ENCODE results near the gene ZNF507.

The ZNF507 gene

DNA sequence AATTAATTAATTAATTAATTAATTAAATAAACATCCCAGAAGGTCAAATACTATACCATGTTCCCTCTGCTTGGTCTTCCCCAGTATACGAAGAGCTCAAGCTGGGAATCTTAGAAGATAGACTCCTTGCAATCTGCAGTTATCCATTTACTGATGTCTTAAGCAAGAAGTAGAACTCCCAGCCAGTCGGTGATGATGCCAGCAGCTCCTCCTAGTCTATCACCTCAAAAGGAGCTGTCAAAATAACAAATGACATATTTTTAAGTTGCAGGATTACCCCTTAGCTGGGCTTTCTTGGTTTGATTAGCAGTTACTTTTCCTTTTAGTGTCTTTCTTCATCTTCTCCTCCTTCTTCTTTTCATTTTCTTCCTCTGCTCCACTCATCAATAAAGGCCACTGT is 6.0 kb upstream of the ZNF507 start:
- no peak for DNase-seq (ENCODE audit: extremely low read depth in 1 of 2, low read depth in 1 of 2)

DNA sequence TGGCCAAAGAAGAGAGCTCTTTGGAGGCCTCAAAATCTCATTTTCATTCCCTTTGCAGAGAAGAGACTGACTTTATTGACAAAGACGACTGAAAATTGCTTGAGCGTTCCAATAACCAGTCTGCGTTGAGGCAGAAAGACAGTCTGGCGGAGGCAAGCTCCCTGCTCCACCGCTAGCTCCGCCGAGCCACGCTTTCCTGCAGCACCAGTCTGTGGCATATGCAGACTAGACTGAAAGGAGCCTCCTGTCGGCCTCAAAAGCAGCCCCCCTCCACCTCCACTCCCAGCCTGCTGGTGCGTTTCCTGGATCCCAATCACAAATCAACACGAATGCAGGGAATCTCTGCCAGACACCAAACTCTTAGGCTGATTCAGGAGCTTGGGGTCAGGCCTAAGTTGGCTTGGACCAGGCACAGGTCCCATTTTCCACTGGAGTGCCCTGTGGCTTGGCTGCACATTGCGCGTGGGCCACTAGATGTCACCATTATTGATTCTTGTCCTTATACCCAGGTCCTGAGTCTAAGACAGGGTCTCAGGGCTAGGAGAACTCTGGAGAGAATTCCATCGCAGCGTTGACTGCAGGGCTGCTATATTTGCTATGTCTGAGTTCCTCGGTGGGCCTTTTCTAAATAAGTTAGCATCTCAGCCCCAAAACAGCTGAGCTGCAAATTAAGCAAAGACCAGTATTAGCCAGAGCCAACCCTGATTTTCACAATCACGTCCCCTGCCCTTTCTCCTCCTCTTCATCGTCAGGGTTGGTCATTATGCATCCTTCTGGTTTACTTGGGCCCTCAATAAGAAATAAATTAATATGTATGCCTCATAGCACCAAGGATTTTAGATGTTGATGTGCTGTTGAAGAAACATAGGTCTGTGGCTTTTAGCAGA is 5.2 kb upstream of the ZNF507 start:
- DNase-seq (ENCODE audit: extremely low read depth in 1 of 2, low read depth in 1 of 2): peak in 1 of 2 donors; percentile 25

DNA sequence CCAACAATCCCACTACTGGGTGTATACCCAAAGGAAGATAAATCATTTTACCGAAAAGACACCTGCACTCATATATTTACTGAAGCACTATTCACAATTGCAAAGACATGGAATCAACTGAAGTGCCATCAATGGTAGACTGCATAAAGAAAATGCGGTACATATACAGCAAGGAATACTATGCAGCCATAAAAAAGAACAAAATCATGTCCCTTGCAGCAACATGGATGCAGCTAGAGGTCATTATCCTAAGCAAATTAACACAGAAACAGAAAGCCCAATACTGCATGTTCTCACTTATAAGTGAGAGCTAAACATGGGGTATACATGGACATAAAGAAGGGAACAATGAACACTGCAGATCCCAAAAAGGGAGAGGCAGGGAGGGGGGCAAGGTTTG is 2.7 kb upstream of the ZNF507 start:
- DNase-seq (ENCODE audit: extremely low read depth in 1 of 2, low read depth in 1 of 2): no peak

DNA sequence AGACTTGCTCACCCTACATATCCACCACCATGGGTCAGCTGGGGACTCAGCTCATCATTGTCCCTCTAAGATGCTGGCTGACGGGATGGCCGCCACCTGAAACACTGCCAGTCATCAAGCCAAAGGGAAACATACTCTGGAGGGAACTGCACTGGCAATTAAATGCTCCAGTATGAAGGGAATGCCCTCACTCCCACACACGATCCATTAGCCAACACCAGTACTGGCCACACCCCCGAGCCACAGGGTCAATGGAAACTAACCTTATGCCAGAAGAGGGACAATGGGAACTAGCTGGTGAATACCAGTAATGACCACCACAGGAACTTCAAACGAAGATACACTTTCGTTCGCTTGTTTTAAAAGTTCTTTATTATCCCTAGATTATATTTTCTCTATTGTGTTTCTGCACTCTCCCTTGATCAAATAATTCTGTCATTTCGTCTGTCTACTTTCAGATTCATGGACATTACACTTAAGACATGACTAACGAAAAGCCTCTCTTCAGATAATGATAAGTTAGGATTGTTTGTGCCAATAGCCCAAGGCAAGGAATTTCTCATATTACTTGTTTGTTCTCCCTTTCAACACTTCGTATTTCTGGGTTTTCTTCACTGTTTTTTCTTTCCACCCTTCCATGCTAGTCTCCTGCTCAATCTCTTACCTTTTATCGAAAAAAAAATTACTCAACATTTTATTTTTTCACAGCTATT is 1.7 kb upstream of the ZNF507 start:
- no peak for DNase-seq (ENCODE audit: extremely low read depth in 1 of 2, low read depth in 1 of 2)

DNA sequence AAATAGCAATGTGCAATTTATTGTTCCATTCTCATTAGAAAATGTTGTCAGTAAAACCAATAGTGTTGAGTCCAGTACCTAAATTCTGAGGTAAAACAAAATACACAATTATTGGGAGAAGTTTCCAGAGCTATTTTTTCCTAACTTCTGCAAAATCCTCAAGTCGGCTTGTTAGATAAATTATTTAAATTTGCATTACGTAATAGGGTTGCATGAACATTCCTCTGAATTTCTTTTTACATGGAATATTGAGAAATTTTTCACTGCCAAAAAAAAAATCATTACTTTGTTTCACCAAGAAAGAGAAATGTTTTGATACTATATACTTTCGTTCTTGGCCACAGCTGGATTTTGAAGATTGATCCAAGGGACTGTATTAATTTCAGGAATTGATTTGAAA is 1.5 kb downstream of the ZNF507 start:
- DNase-seq (ENCODE audit: extremely low read depth in 1 of 2, low read depth in 1 of 2): no peak

DNA sequence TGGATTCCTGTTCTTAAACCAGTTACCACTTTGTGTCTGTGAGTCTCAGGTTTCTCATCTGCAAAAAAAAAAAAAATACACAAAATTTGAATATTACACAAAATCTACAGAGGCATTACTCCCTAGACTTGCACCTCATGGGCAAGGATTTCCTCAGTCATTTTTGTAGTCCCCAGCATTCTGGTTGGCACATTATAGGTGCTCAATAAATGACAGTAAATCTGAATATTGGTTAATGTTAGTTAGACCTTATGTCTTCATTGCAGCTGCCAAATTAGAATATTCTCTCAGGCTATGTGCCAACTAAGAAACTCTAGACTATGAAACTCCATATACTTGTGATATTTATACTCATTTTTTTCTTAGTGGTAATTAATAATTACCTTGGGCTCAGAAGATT is 2.2 kb downstream of the ZNF507 start:
- no peak for DNase-seq (ENCODE audit: extremely low read depth in 1 of 2, low read depth in 1 of 2)

DNA sequence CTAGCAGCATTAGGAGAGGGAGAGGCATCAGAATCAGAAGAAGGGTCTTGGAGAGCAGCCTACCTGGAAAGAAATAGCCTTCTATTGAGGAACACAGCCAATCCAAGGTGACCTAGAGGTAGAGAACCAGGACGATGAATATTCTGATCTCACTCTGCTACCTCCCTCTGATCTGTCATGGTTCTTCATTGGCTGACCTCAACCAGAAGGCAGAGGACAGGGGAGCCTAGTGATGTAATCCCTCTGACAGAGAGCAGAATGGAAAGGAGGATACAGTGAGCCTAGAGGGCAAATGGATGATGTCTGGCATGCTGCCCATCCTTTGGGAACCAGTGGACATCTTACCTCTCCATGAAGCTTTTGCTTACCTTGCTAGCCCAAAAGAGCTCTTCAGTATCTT is 3.6 kb downstream of the ZNF507 start:
- no peak for DNase-seq (ENCODE audit: extremely low read depth in 1 of 2, low read depth in 1 of 2)

DNA sequence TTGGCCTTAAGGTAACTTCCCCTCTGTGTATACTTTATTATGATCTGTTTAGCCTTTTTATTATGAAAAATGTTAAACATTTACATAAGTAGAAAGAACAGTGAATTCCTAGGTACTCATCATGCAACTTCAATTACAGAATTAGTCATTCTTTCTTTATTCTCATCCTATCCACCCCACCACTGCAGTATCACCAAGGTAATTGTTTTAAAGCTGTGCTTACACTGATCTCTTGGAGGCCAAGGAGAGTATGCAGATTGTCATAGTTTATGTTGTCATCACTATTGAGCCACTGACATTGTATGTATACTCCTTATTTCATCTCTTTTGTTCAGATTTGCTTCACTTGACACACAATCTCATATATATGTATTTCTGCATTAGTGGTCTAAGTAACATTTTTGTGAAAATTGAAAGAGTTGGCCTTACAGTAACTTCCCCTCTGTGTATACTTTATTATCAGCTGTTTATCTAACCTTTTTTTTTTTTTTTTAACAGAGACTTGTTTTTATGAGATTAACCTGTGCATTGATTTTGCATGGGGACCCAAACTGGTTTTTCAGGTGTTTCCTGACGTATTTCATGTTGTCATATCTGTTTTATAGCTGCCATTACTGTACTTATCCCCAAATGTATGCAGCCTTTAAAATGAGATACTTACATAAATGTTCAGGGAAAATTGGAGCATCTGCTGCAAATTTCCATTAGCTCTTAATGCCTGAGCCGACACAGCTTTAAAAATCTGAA is 4.5 kb downstream of the ZNF507 start:
- DNase-seq (ENCODE audit: extremely low read depth in 1 of 2, low read depth in 1 of 2): no peak

DNA sequence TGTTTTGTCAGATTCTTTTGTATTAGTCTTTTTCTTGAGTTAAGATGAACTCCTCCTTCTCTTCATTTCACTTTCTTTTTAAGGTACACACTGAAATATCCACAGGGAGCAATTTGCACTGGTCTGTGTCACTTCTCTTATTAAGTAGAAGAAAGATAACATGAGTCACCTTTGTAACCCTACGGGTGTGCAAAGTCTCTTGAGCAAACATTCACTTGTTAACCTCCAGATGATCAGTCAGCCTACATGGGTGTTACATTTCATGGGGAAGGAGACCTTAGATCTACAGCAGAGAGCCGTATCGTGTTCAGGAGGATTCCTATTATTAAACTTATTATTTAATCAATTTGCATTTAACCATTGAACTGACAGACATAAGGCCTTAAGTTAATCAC is 5.1 kb downstream of the ZNF507 start:
- no peak for DNase-seq (ENCODE audit: extremely low read depth in 1 of 2, low read depth in 1 of 2)

DNA sequence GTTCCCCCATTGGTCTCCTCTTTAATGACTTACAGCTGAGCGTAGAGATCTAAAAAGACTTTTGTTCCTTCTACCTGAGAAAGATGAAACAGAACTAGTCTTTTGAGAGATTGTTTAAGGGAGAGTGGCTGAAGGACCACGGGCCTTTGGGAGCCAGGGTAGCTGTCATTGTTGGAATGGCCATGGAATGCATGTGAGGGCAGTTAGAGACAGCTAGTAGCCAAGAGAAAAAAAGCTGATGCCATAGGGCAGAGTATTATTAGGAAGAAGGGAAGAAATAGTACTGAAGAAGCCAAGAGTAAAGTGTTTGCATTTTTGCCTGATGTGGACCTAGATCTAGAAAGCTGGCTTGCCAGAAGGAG is 5.6 kb downstream of the ZNF507 start:
- DNase-seq (ENCODE audit: extremely low read depth in 1 of 2, low read depth in 1 of 2): no peak

DNA sequence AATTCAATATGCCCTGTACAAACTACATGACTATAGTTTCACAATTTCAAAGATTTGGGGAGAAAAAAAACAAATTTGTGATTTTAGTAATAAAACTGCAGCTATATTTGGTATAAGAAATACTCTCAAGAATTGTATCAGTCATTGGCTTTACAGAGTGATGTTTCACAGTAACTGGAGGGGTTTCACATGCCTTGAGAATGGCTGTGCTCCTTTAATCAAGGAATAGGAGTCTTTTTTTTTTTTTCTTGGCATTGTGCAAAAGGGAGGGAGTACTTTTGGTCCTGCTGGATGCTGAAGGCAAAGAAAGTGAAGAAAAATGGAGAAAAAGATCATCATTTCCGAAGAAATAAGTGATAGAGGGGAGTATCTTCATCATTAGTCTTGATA is 6.8 kb downstream of the ZNF507 start:
- no peak for DNase-seq (ENCODE audit: extremely low read depth in 1 of 2, low read depth in 1 of 2)

DNA sequence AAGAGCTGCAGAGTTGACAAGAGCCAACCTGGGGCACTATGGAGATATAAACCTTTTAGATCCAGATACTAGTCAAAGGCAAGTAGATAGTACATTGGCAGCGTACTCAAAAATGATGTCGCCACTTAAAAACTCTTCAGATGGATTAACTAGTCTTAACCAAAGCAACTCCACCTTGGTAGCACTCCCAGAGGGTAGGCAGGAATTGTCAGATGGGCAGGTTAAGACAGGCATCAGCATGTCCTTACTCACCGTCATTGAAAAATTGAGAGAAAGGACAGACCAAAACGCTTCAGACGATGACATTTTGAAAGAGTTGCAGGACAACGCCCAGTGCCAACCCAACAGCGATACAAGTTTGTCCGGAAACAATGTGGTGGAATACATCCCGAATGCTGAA is 8.9 kb downstream of the ZNF507 start:
- DNase-seq (ENCODE audit: extremely low read depth in 1 of 2, low read depth in 1 of 2): no peak

DNA sequence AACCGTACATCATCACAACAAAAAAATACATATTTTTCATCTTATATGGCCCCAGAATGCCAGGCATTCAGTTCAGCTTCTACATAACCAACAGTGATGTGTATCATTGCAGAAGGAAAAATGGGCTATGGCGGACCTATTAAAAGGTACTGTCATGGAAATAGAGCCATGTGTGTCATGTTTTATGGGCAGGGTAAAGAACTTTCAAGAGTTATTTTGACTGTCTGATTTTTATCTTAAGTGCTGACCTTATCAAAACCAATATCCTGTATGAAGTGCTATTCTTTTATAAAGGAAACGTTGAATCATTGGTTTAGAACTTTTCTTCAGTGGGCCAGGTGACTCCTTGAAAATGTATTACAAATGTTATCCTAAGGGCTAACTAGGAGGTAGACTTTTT is 9.9 kb downstream of the ZNF507 start:
- no peak for DNase-seq (ENCODE audit: extremely low read depth in 1 of 2, low read depth in 1 of 2)

DNA sequence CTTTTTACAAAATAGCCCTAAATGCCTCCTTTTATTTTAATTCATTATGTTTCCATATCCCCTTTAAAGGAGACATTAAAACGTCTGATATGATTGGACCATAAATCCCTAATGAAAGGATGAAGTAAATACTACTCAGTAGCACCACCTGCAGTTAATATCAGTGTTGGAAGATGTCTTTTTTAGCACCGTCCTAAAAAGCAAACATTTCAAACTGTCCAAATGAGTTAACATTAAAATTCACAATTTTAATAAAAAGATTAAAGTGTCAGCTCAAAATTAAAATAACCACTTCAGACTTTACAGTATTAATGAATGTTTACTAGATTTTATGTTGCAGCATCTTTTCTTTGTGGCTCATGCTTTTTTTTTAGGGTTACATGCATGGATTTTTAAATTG is 12.3 kb downstream of the ZNF507 start:
- no peak for DNase-seq (ENCODE audit: extremely low read depth in 1 of 2, low read depth in 1 of 2)

DNA sequence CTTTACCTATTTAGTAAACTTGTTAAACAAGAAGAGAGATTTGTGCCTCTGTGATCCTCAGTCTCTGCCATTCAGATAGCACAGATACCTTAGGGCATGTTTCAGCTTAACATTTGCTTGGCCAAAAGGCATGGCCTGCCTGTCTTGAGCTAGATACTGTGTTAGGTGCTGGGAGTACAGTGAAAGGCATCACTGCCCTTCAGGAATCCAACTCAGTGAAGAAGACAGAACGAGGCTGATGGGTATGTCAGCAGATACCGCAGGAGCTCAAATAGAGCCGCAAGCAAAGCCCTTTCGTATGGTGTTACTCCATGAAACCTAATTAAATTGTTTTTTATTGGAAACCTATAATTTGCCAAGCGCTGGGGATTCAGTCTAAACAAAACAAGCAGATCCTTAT is 12.9 kb downstream of the ZNF507 start:
- DNase-seq (ENCODE audit: extremely low read depth in 1 of 2, low read depth in 1 of 2): no peak

DNA sequence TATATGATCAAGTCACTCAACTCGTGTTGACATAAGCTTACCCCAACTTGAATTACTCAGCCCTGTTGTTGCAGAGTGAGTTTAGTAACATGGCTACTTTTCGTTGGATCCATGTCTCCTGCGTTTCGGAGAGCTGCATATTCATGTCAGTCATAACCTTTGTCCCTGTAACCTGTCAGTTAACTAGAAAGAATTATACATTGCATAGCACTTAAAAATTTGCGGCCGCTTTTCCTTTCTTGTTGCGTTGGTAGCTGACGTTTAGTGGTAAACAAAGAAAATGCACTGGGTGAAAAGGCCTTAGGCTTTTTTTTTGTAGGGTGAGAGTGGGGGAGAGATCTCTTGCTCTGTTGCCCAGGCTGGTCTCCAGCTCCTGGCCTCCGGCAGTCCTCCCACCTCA is 14.2 kb downstream of the ZNF507 start:
- no peak for DNase-seq (ENCODE audit: extremely low read depth in 1 of 2, low read depth in 1 of 2)

DNA sequence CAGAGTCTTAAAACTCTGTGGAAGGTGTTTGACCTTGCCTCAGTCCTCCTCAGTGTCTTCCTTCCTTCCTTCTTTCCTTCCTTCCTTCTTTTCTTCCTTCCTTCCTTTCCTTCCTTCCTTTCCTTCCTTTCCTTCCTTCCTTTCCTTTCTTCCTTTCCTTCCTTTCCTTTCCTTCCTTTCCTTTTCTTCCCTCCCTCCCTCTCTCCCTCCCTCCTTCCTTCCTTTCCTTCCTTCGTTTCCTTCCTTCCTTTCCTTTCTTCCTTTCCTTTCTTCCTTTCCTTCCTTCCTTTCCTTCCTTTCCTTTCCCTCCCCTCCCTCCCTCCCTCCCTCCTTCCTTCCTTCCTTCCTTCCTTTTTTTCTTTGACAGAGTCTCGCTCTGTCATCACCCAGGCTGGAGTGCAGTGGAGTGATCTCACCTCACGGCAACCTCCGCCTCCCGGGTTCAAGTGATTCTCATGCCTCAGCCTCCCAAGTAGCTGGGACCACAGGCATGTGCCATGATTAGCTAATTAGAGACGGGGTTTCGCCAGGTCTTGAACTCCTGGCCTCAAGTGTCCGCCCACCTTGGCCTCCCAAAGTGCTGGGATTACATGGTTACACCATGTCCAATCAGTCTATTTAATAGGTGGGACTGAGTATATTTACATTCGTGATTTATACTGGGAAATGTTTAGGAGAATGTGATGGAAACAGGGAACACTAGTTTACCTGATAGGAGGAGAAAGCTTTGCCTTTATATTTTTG is 16.3 kb downstream of the ZNF507 start:
- DNase-seq (ENCODE audit: extremely low read depth in 1 of 2, low read depth in 1 of 2): no peak

DNA sequence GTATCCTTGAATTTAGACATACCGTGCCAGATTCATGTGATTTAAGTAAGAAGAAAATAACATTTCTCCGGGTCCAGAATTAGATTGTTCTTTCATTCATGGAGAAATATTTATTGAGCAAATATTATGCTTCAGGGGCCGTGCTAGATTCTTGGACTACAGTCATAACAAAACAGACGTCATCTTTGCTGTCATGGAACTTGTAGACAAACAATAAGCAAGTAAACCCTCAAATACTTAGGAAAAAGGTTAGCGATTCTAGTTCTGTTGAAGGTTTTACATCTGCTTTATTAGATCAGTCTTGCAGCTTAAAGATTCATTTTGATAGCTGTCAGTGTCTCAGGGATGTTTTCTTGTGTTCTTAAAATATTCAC is 16.9 kb downstream of the ZNF507 start:
- no peak for DNase-seq (ENCODE audit: extremely low read depth in 1 of 2, low read depth in 1 of 2)

DNA sequence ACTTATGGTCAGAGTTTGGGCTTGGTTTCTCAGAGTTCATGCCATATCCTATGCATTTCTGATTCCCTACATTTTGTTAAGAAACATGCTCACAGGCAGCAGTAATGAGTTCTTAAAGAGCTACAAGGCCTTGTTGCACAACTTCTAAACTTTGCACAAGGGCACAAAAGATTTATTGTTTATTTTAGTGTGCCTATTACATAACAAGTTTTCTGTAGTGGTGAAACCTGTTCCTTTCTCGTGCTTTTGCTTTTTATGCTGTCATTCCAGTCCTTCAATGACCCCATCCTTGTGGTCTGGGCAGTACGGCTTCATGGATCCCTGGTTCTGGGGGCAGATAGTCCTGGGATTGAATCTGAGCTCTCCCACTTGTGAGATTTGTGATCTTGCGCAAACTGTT is 17.8 kb downstream of the ZNF507 start:
- no peak for DNase-seq (ENCODE audit: extremely low read depth in 1 of 2, low read depth in 1 of 2)

DNA sequence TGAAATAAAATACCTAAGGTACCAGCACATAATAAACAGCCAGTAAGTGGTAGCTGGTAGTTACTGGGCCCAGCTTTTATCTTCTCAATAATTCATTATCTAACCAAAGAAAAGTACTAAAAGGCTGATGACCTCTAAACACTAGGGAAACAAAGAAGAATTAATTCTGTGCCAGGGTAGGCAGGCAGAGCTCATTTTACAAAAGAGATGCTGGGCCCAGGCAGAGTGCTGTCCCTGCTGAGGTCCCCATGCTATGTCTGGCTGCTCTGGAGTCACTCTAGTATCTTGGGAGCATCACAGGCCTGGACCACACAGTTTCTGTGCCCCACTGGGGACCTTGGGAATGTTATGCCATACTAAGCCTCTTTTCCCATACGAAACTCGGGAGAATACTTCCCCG is 18.2 kb downstream of the ZNF507 start:
- no peak for DNase-seq (ENCODE audit: extremely low read depth in 1 of 2, low read depth in 1 of 2)

DNA sequence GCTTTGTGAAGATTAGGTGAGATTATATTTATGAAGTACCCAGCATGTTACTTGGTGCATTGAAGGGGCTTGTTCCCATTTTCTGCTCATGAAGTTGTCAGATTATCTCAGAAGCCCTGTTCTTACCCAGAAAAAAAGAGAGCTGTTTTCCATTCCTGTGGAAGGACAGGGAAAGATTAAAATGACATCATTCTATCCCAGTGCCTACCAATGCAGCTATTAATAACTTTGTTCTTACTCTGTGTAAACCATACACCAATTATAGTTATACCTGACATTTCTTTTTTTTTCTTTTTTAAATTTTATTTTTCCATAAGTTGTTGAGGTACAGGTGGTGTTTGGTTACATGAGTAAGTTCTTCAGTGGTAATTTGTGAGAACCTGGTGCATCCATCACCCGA is 18.6 kb downstream of the ZNF507 start:
- no peak for DNase-seq (ENCODE audit: extremely low read depth in 1 of 2, low read depth in 1 of 2)
